Fibroblast of pulmonary artery (primary cell): ENCODE data around the gene CSF1.
"Not testable (repeated sequence)": the region's sequence is repeated elsewhere in the genome, so short reads cannot be mapped to it uniquely, and the experiment has no call there.

Experiments used
- DNase-seq: peaks from one replicate; pipeline ENCODE4 v3.0.0-alpha.2; 2010; ENCODE audit warnings: low read depth
- H3K4me3 ChIP-seq: replicated peaks from 2 replicates; pipeline ENCODE4 v1.5.1; 2011; ENCODE audit warnings: low read depth, mild to moderate bottlenecking, control low read depth, low read length, moderate library complexity
- CTCF ChIP-seq: IDR thresholded peaks from 2 replicates; pipeline ENCODE4 v1.5.1; 2011; ENCODE audit warnings: mild to moderate bottlenecking, control low read depth, low read length, inconsistent platforms; ENCODE audit errors: missing control alignments

Gene CSF1

GRCh38 chr1:109878531-109879104 is 32.0 kb upstream of the CSF1 start:
- DNase-seq: no peak
- no peak for TF ChIP-seq CTCF
- no peak overlapping the region for H3K4me3 ChIP-seq

GRCh38 chr1:109879371-109879770 is 31.3 kb upstream of the CSF1 start:
- not testable (repeated sequence) for DNase-seq

GRCh38 chr1:109879881-109880525 is 30.6 kb upstream of the CSF1 start:
- no peak for DNase-seq
- no peak overlapping the region for H3K4me3 ChIP-seq
- no peak for TF ChIP-seq CTCF

More at GRCh38 chr1:109879371-109879770, 31.3 kb upstream of the CSF1 start:
- not testable (repeated sequence) for H3K4me3 ChIP-seq

- DNase-seq: peak; percentile 31
- TF ChIP-seq CTCF: no peak
- H3K4me3 ChIP-seq: no peak overlapping the region
Observed at GRCh38 chr1:109880971-109881894, 29.4 kb upstream of the CSF1 start.

- no peak for DNase-seq
- no peak overlapping the region for H3K4me3 ChIP-seq
- no peak for TF ChIP-seq CTCF
Observed at GRCh38 chr1:109881906-109882287, 28.8 kb upstream of the CSF1 start.

GRCh38 chr1:109882288-109883245 is 28.1 kb upstream of the CSF1 start:
- no peak for TF ChIP-seq CTCF
- DNase-seq: no peak
- no peak overlapping the region for H3K4me3 ChIP-seq
